ENCODE results near the gene MIGA2.

The MIGA2 gene

DNA sequence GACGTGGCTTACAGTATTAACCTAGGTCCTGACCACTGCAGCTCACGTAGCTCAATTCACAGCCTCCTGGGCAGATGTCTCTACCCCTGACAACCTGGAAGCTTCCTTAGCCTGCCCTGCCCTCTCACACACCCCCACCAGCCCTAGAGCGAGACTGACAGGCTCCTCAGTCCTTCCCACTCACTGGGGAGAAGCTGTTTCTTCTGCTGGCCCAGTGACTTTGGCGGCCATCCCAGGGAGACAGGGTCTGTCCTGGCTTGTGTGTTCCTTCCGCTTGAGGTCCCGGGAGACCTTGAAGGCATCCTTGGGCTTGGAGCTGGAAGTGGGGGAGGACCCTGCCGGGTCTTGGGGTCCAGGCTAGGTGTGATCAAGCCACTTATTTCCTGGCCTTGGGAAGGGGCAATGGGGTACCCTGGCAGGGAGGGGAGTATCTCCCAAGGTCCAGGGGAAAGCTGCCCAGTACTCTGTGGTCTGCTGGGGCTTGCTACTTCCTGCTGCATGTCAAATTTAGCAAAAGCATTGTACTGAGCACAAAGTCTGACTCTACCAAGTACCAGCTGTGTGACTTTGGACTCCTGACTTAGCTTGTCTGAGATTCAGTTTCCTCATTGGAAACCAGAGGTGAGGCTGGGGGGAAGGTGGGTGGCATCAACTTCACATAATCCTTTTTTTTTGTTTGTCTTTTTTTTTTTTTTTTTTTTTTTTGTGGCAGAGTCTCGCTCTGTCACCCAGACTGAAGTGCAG, 1.9 kb downstream of the MIGA2 start:
- DNase-seq (ENCODE audit: low spot score) = no peak

DNA sequence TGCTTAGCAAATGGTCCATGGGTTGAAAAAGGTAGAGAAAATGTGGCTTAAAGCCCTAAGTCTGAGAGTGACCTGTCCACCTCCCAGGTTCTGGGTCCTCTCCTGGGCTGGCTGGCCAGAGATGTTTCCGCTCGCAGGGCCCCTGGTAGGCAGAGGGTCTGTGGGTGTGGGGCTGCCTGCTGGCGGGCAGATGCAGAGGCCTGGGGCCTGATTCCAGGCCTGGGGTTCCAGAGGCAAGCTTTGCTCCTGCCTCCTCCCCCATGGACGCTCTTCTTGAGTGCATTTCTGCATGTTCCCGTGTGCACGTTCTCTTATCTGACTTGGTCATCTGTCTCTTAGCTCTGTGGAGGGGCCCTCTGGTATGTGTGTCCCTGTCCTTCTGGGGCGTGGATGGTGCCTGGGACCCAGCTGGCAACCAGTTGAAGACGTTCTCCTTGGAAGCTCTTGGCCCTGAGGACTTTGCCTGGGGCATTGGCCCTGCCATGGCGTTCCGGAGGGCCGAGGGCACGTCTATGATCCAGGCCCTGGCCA, 3.8 kb downstream of the MIGA2 start:
- no peak for DNase-seq (ENCODE audit: low spot score)

DNA sequence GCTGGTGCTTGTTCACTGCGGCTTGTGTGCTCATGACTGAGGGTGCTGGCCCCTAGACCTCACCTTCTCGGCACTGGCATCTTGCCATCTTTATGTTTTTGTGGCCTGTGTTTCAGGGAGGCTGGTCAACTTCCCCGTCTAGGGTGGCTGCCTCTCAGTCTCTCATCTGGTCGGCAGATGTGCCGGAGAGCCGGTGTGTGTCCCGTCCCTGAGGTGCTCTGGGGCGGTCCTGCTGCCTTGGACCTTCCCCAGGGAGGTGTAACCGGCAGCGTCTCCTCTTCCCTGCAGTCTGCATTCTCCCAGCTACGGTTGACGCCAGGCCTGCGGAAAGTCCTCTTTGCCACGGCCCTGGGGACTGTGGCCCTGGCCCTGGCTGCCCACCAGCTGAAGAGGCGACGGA, 5.6 kb downstream of the MIGA2 start:
- DNase-seq (ENCODE audit: low spot score) = no peak

GRCh38 chr9:129052592-129052991, 16.2 kb downstream of the MIGA2 start:
- no peak for DNase-seq (ENCODE audit: low spot score)

GRCh38 chr9:129053020-129053419, 16.6 kb downstream of the MIGA2 start:
- no peak for DNase-seq (ENCODE audit: low spot score)

GRCh38 chr9:129054163-129054851, 17.9 kb downstream of the MIGA2 start:
- no peak for DNase-seq (ENCODE audit: low spot score)

DNA sequence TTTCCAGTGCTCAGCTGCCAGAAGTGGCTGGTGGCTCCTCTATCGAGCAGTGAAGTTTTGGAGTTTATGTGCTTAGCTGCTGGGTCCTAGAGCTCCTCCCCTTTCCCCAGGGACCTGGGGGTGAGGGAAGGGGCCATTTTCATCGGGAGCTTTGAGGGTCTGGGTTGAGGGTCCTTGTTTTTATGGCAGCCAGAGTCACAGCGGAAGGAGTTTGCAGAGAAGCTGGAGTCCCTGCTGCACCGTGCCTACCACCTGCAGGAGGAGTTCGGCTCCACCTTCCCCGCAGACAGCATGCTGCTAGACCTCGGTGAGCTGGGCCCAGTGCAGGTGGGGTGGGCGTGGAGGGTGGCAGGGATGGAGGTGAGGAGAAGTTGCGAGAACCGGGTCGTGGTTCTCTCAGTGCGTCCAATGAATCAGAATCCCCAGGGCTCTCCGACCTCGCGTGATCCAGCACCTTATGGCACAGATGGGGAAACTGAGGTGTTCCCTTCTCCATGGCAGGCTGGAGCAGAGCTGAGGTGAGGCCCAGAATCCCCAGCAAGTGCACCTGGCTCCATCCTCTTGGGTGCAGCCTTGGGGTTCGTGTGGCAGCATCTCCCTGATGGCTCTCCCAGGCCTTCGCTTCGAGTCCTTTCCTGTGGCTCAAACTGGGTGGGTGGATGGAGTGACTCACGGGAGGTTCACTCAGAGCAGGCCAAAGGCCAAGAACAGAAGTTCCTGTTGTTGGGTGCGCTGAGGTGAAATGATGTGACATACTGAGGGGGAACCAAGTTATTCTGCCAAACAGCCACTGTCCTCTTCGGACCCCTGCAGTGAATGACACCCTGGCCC, 22.8 kb downstream of the MIGA2 start:
- no peak for DNase-seq (ENCODE audit: low spot score)

DNA sequence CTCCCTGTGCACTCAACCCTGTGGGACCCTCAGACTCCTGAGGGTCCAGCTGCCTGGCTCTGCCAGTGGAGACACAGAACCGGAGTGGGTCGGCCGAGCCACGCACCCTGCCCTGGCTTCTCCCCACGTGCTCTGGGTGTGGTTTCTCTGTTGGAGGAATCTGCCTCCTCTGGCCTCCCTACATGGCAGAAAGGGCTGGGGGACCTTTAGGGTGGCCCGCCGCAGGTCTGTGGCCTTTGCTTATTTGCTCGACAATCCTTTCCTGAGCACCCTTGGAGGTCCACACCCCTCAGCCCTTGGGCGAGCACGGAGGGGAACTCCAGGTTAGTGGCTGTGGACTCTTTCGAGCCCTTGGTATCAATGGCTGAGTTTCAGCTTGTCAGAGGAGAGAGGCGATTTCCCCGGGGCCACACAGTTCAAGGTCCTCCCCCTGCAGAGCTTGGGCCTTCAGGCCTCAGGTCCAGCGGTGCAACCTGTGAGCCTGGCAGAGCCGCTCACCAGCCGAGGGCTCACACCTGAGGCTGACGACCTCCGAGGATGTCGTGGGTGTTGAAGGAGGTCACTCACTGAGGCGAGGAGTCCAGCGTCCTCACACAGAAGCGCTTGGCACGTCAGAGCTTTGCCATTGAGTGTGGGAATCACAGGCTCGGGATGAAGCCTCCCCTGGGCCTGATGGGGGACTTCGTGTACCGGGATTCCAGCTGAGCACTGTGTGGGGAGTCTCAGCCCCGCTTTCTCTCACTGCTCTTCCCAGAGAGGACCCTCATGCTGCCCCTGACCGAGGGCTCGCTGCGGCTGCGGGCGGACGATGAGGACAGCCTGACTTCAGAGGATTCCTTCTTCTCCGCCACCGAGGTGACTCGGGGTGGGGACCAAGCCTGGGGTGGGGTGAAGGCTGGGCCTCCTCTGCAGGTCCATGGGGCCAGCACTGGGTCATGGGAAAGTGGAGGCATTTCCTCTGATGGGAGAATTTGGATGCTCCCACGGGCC, 23.7 kb downstream of the MIGA2 start:
- DNase-seq (ENCODE audit: low spot score) = no peak

DNA sequence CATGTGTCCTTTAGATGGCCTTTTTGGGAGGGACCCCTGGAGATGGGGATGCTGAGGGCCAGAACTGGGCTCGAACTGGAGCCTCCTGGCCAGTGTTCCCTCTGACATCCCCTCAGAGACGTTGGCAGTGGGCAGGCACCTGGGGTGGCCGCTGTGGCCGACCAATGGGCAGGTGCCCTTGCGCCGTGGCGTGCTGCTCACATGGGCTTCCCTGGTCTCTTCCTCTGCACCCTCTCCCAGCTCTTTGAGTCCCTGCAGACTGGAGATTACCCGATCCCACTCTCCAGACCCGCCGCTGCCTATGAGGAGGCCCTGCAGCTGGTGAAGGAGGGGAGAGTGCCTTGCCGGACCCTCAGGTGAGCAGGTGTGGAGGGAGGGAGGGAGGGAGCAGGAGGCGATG, 24.6 kb downstream of the MIGA2 start:
- no peak for DNase-seq (ENCODE audit: low spot score)

- DNase-seq (ENCODE audit: low spot score) = no peak
Observed at GRCh38 chr9:129063061-129063460, 26.6 kb downstream of the MIGA2 start.

DNA sequence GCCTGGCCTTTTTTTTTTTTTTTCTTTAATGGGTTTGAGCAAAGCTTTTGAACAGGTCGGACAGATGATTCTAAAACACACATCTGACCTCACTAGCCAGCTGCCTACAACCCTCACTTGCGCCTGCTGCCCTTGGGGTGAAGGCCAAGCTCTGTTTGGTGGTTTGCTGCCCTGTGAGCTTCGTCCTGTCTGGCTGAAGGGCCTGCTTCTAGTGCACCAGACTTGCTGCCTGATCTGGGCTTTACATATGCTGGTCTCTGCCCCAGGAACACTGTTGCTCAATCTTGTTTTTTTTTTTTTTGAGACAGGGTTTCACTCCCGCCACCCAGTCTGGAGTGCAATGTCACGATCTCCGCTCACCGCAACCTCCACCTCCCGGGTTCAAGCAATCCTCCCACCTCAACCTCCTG, 28.1 kb downstream of the MIGA2 start:
- DNase-seq (ENCODE audit: low spot score) = no peak

- DNase-seq (ENCODE audit: low spot score) = no peak
Observed at GRCh38 chr9:129068110-129068509, 31.7 kb downstream of the MIGA2 start.

GRCh38 chr9:129068990-129069861, 32.8 kb downstream of the MIGA2 start:
- DNase-seq (ENCODE audit: low spot score) = peak; percentile 57

GRCh38 chr9:129069862-129070641, 33.6 kb downstream of the MIGA2 start:
- DNase-seq (ENCODE audit: low spot score) = no peak

- DNase-seq (ENCODE audit: low spot score) = no peak
Observed at GRCh38 chr9:129070696-129071525, 34.5 kb downstream of the MIGA2 start.

DNA sequence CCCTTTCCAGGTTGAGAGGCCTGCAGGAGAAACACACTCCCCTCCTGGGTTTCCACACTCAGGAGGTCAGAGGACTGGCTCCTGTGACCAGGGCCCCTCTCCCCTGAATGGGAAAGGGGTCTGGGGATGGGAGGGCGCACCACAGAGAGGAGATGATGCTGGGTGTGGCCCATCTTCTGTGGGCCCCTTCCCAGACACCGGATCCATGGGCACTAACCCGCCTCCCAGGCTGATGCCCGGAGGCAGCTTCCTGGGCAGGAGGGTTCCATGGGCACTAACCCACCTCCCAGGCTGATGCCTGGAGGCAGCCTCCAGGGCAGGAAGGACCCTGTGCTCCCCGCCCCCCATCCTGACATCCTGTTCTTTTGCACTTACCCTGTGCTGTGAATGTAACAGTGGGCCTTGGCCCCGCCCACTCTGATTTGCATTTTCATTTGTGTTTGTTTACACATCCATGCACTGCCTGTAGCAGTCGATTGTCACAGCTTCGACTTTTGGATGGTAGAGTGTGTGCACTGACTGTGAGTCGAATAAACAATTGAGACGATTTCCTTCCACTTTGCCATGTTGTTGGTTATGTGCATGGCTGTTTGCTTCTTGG, 35.2 kb downstream of the MIGA2 start:
- DNase-seq (ENCODE audit: low spot score) = peak; percentile 42

DNA sequence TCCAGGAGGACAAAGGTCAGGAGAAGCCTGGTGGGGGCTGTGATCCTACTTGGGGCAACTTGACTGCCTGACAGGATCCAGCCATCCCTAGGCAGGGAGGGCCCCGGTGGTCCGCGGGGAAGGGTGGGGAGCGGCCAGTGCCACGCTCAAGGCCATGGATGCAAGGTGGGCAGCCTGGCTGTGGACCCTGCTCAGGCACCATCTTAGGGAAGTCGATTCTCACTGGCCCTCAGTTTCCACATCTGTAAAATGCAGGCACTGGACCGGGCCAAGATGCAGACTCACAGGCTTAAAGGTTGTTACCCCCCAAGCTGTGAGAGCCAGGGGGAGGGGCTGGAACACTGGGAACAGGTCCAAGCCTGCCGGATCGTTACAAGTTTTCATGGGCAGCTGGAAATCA, 35.7 kb downstream of the MIGA2 start:
- DNase-seq (ENCODE audit: low spot score) = no peak

DNA sequence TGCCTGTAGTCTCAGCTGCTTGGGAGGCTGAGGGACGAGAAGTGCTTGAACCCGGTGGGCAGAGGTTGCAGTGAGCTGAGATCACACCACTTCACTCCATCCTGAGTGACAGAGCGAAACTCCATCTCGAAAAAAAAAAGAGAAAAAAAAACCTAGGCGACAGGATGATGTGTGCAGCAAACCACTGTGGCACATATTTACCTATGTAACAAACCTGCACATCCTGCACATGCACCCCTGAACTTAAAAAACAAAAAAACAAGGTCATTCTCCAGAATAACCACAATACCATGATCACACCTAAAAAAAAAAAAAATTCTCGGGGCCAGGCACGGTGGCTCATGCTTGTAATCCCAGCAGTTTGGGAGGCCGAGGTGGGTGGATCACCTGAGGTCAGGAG, 37.0 kb downstream of the MIGA2 start:
- DNase-seq (ENCODE audit: low spot score) = no peak
